WI38 (cell line): ENCODE measurements around the gene ZNG1B.
"Not testable (repeated sequence)": the region's sequence is repeated elsewhere in the genome, so short reads cannot be mapped to it uniquely, and the experiment has no call there.

Experiments
- H3K4me3 ChIP-seq: 2 replicates; pipeline ENCODE4 v1.5.1; 2011; ENCODE audit warnings: low read depth, mild to moderate bottlenecking, control low read depth, low read length

The ZNG1B gene

GRCh38 chr2:113499019-113499885, 61.8 kb downstream of the ZNG1B start:
- H3K4me3 ChIP-seq: not testable (repeated sequence)

- H3K4me3 ChIP-seq: not testable (repeated sequence)
Observed at GRCh38 chr2:113499886-113500722, 62.6 kb downstream of the ZNG1B start.

- H3K4me3 ChIP-seq: not testable (repeated sequence)
Observed at GRCh38 chr2:113500723-113501038, 63.2 kb downstream of the ZNG1B start.

GRCh38 chr2:113502216-113503093, 65.0 kb downstream of the ZNG1B start:
- peak overlapping the region; percentile 48 for H3K4me3 ChIP-seq

- peak overlapping the region; percentile 48 for H3K4me3 ChIP-seq
Observed at GRCh38 chr2:113503094-113504042, 65.9 kb downstream of the ZNG1B start.

- not testable (repeated sequence) for H3K4me3 ChIP-seq
Observed at GRCh38 chr2:113504081-113504480, 66.6 kb downstream of the ZNG1B start.

GRCh38 chr2:113507394-113508140, 70.1 kb downstream of the ZNG1B start:
- H3K4me3 ChIP-seq: not testable (repeated sequence)

GRCh38 chr2:113508187-113508586, 70.7 kb downstream of the ZNG1B start:
- not testable (repeated sequence) for H3K4me3 ChIP-seq

- H3K4me3 ChIP-seq: not testable (repeated sequence)
Observed at GRCh38 chr2:113510913-113511312, 73.4 kb downstream of the ZNG1B start.

- not testable (repeated sequence) for H3K4me3 ChIP-seq
Observed at GRCh38 chr2:113511859-113512258, 74.4 kb downstream of the ZNG1B start.

GRCh38 chr2:113515457-113515856, 78.0 kb downstream of the ZNG1B start:
- H3K4me3 ChIP-seq: not testable (repeated sequence)

GRCh38 chr2:113515995-113516394, 78.5 kb downstream of the ZNG1B start:
- not testable (repeated sequence) for H3K4me3 ChIP-seq

GRCh38 chr2:113517025-113517424, 79.5 kb downstream of the ZNG1B start:
- not testable (repeated sequence) for H3K4me3 ChIP-seq

GRCh38 chr2:113520837-113521236, 83.3 kb downstream of the ZNG1B start:
- H3K4me3 ChIP-seq: not testable (repeated sequence)

GRCh38 chr2:113521492-113521891, 84.0 kb downstream of the ZNG1B start:
- not testable (repeated sequence) for H3K4me3 ChIP-seq

GRCh38 chr2:113524986-113525385, 87.5 kb downstream of the ZNG1B start:
- H3K4me3 ChIP-seq: not testable (repeated sequence)

- H3K4me3 ChIP-seq: not testable (repeated sequence)
Observed at GRCh38 chr2:113527350-113528045, 90.0 kb downstream of the ZNG1B start.

GRCh38 chr2:113528126-113528525, 90.6 kb downstream of the ZNG1B start:
- not testable (repeated sequence) for H3K4me3 ChIP-seq
